ENCODE data around the gene GDPD4. TPM values are rescaled to one million over a fixed set of nuclear protein-coding genes. Genes with fewer than 3 reads are reported as not detected.

The GDPD4 gene
- polyA plus RNA-seq, 2 of the 4 experiments (the other 2 are of a cell fraction), result not detected

- Histone ChIP-seq H3K9me3 (no peaks in the 10 kb centered on the region), H3K4me3 (no peak overlapping the region), H3K4me1 (no peaks in the 10 kb centered on the region), H3K27ac (no peak overlapping the region), H3K4me2 (no peak overlapping the region)
- DNase-seq (ENCODE audit: low read depth in 1 of 2, low spot score in 1 of 2) (no peak), ATAC-seq (no peak), FAIRE-seq (no peak)
- ChIA-PET CTCF (interaction anchor here (0.6 to 1.3 kb wide), 5 partner anchors 11 to 343 kb away, joined by 3 read pairs; no protein-coding TSS in a partner anchor), POLR2A (no interaction called here)
- WGBS (ENCODE audit: missing lambda C conversion rate), result 85% methylated on average over 19 of the region's 30 CpGs
- TF ChIP-seq NFE2L2 (conservative IDR thresholded peaks at IDR 0.05; ENCODE audit: low read length) (no peak), NR3C1 (IDR thresholded peaks at IDR 0.05) (no peak), ZSCAN20 (CRISPR knock-in tag; IDR thresholded peaks at IDR 0.05) (no peak), CHD4 (IDR thresholded peaks at IDR 0.05; ENCODE audit: borderline replicate concordance) (no peak), HEYL (CRISPR knock-in tag; IDR thresholded peaks at IDR 0.05) (no peak), ZNF302 (CRISPR knock-in tag; IDR thresholded peaks at IDR 0.05) (no peak), ELK1 (IDR thresholded peaks at IDR 0.05; ENCODE audit: low read depth, low read length) (no peak), CBX8 (IDR thresholded peaks at IDR 0.05) (no peak), PHF8 (IDR thresholded peaks at IDR 0.05; ENCODE audit: borderline replicate concordance, low read depth) (no peak), SREBF2 (IDR thresholded peaks at IDR 0.05) (no peak), EHF (CRISPR knock-in tag; IDR thresholded peaks at IDR 0.05) (no peak)
- TF ChIP-seq, protein P1, sequence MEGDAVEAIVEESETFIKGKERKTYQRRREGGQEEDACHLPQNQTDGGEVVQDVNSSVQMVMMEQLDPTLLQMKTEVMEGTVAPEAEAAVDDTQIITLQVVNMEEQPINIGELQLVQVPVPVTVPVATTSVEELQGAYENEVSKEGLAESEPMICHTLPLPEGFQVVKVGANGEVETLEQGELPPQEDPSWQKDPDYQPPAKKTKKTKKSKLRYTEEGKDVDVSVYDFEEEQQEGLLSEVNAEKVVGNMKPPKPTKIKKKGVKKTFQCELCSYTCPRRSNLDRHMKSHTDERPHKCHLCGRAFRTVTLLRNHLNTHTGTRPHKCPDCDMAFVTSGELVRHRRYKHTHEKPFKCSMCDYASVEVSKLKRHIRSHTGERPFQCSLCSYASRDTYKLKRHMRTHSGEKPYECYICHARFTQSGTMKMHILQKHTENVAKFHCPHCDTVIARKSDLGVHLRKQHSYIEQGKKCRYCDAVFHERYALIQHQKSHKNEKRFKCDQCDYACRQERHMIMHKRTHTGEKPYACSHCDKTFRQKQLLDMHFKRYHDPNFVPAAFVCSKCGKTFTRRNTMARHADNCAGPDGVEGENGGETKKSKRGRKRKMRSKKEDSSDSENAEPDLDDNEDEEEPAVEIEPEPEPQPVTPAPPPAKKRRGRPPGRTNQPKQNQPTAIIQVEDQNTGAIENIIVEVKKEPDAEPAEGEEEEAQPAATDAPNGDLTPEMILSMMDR (IDR thresholded peaks at IDR 0.05), result no peak
Measured at GRCh38 chr11:77205467-77206263, 95.8 kb downstream of the GDPD4 start.

DNA sequence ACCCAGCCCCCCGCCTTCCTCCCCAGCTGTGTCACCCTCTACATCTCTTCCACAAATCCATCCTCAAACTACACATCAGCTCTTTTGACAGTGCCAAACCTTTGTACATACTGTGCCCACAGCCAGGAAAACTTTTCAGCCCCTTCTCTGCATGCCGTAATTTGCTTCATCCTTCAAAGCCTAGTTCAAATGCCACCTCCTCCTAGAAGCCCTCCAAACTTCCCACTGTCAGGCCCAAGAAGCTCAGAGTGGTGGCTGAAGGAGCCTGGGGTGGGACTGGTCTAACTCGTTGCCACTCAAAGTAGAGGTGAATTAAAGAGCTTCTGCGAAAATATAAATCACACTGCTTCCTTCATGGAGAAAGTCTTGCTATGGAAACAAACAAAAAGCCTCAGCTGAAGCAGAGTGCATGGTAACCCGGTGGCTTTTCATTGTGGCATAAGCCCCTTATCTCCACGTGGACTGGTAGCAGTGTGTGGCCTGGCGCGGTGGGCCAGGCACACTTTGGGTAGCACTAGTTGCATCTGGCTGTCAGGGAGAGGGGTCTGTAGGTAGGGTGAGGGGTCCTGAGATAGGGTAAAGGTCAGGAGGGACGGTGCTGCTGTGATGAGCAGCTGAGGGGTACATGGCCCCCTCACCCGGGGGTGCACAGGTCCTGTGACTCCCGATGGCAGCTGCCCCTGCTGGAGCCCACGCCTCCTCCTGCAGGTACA is 96.6 kb downstream of the GDPD4 start:
- DNase-seq (ENCODE audit: low read depth in 1 of 2, low spot score in 1 of 2) (no peak), FAIRE-seq (no peak), ATAC-seq (no peak)
- 59% methylated on average over 12 of the region's 12 CpGs for WGBS (ENCODE audit: missing lambda C conversion rate)
- Histone ChIP-seq H3K4me2 (no peak overlapping the region), H3K4me3 (no peak overlapping the region), H3K9me3 (no peaks in the 10 kb centered on the region), H3K27ac (no peak overlapping the region), H3K4me1 (no peaks in the 10 kb centered on the region)
- TF ChIP-seq ZFP36 (IDR thresholded peaks at IDR 0.05; ENCODE audit: borderline replicate concordance, partially characterized antibody) (peak; percentile 89), ZSCAN20 (CRISPR knock-in tag; IDR thresholded peaks at IDR 0.05) (no peak)
- POLR2A ChIA-PET, result interaction anchor here (0.6 to 0.7 kb wide), 2 partner anchors 320 to 418 kb away, joined by 3 to 4 read pairs; no protein-coding TSS in a partner anchor
- CTCF ChIA-PET, result interaction anchor here (0.9 to 1.9 kb wide), 7 partner anchors 11 to 841 kb away, joined by 3 to 6 read pairs (median 4); partner anchors contain the start of gene MYO7A

DNA sequence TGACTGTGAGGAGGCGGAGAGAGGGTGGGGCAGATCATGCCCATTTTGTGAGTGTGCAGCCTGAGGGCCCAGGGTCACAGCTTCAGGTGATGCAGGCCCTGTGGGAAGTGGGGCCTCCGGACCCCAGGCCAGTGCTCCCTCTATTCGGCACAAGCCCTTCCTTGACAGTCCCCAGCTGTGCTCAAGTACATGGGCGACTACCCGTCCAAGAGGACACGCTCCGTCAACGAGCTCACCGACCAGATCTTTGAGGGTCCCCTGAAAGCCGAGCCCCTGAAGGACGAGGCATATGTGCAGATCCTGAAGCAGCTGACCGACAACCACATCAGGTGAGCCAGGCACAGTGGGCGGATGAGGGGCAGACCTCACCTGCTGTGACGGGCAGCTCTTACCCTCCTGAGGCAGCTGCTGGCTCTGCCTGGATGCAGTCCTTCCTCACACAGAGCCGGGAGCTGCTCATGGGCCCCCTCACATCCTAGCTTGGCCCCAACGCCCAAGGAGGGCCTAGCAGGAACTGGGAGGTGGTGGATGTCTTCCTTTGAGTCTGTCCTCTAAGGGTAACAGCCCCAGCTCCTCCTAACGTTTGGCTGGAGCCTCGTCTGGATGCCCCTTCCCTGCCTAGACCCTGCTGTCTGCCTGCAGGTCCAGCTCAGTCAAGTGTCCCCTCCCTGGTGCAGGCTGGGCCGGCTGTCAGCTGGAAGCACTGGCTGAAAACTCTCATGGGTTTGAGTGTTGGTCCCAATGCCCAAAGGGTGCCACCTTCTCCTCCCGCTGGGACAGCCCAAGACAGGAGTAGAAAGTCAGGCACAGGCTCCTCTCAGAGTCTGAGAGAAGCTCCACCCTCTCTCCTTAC is 97.4 kb downstream of the GDPD4 start:
- ChIA-PET CTCF (interaction anchor here (0.9 to 1.9 kb wide), 8 partner anchors 10 to 842 kb away, joined by 3 to 6 read pairs (median 4); partner anchors contain the start of gene MYO7A), POLR2A (interaction anchor here (0.6 to 0.7 kb wide), 2 partner anchors 320 to 418 kb away, joined by 3 to 4 read pairs; no protein-coding TSS in a partner anchor)
- H3K9me3 ChIP-seq, result no peaks in the 10 kb centered on the region
- H3K4me3 ChIP-seq, result no peak overlapping the region
- no peak overlapping the region for H3K4me2 ChIP-seq
- no peaks in the 10 kb centered on the region for H3K4me1 ChIP-seq
- ATAC-seq (no peak; a peak in 1 of 6 replicates), FAIRE-seq (no peak), DNase-seq (ENCODE audit: low read depth in 1 of 2, low spot score in 1 of 2) (no peak)
- H3K27ac ChIP-seq, result no peak overlapping the region
- no peak for TF ChIP-seq ELK1 (IDR thresholded peaks at IDR 0.05; ENCODE audit: low read depth, low read length)
- no peak for TF ChIP-seq ZNF302 (CRISPR knock-in tag; IDR thresholded peaks at IDR 0.05)
- no peak for TF ChIP-seq NFE2L2 (conservative IDR thresholded peaks at IDR 0.05; ENCODE audit: low read length)
- WGBS (ENCODE audit: missing lambda C conversion rate), result 69% methylated on average over 9 of the region's 20 CpGs
